B cell (primary cell): ENCODE measurements around the gene RHOU. TPM values are rescaled to one million over a fixed set of nuclear protein-coding genes. Genes with fewer than 3 reads are reported as not detected.

Source experiments
- ATAC-seq: fragments of 200-7000 bp; cut with Tn5 transposase; one replicate; pipeline ENCODE4 v1.10.0; 2021; ENCODE audit warnings: low read depth, mild to moderate bottlenecking, moderate number of reproducible peaks, moderate library complexity
- CTCF ChIA-PET: fragments of 350-600 bp; sonication (Branson Sonifier 250); formaldehyde crosslinking; loops from one replicate; lab custom pipeline; 2021; ENCODE audit warnings: antibody characterized with exemption, inconsistent platforms; lab: Charles Lee
- POLR2A ChIA-PET: fragments of 350-600 bp; sonication (Branson Sonifier 250); formaldehyde crosslinking; loops from one replicate; lab custom pipeline; 2021; ENCODE audit warnings: antibody characterized with exemption; lab: Charles Lee
- DNase-seq: peaks from one replicate; pipeline ENCODE4 v3.0.0; 2013
- H2AFZ ChIP-seq: 2 replicates; pipeline ENCODE4 v1.6.1; 2012; ENCODE audit warnings: mild to moderate bottlenecking, low read depth, low read length; ENCODE audit not compliant: insufficient read depth, poor library complexity, severe bottlenecking
- H3K27ac ChIP-seq, 2 donors: 1 replicate in 1 of 2; 2 replicates in 1 of 2; pipeline ENCODE4 v1.5.1; 2012 to 2013; ENCODE audit warnings: low read length in 2 of 2, mild to moderate bottlenecking in 2 of 2, moderate library complexity in 1 of 2
- H3K27me3 ChIP-seq, 4 experiments: fragments of 200-600 bp in 1 of 4; sonication (generic) in 1 of 4; replicated peaks in 1 of 4; 1 replicate in 2 of 4; 2 replicates in 2 of 4; pipeline versions ENCODE4 v1.6.1 to v1.7.0; 2013 to 2016; ENCODE audit warnings: low read length in 3 of 4, mild to moderate bottlenecking in 2 of 4, mixed read lengths in 1 of 4, moderate library complexity in 1 of 4; ENCODE audit not compliant: insufficient read depth in 4 of 4, control insufficient read depth in 3 of 4; ENCODE audit errors: control extremely low read depth in 1 of 4
- H3K36me3 ChIP-seq, 2 experiments: replicated peaks in 1 of 2; 1 replicate in 1 of 2; 2 replicates in 1 of 2; pipeline versions ENCODE4 v1.6.1 to v1.7.1; 2013; ENCODE audit warnings: low read length in 1 of 2; ENCODE audit not compliant: insufficient read depth in 2 of 2, control insufficient read depth in 1 of 2; ENCODE audit errors: control extremely low read depth in 1 of 2, extremely low read depth in 1 of 2
- H3K4me1 ChIP-seq, 2 donors: fragments of 200-600 bp in 1 of 2; sonication (generic) in 1 of 2; 1 replicate in 1 of 2; 2 replicates in 1 of 2; pipeline versions ENCODE4 v1.5.1 to v1.6.1; 2013 to 2017; ENCODE audit warnings: low read length in 2 of 2; ENCODE audit not compliant: control insufficient read depth in 2 of 2, insufficient read depth in 2 of 2
- H3K4me2 ChIP-seq: replicated peaks from 2 replicates; pipeline ENCODE3; 2012; ENCODE audit warnings: mild to moderate bottlenecking, low read depth, low read length; ENCODE audit not compliant: poor library complexity, severe bottlenecking
- H3K4me3 ChIP-seq, 5 experiments: fragments of 200-600 bp in 1 of 5; sonication (generic) in 1 of 5; 1 replicate in 3 of 5; 2 replicates in 2 of 5; pipeline versions ENCODE4 v1.5.1 to v1.7.0; 2011 to 2016; ENCODE audit warnings: low read length in 4 of 5, mild to moderate bottlenecking in 4 of 5, low read depth in 2 of 5, control low read depth in 1 of 5, moderate library complexity in 1 of 5; ENCODE audit not compliant: insufficient read depth in 1 of 5; ENCODE audit errors: control extremely low read depth in 1 of 5, extremely low read depth in 1 of 5
- H3K79me2 ChIP-seq: fragments of 200-600 bp; sonication (generic); one replicate; pipeline ENCODE4 v1.6.0; 2016; ENCODE audit warnings: low read length; ENCODE audit not compliant: control insufficient read depth, insufficient read depth
- H3K9ac ChIP-seq: fragments of 200-600 bp; sonication (generic); 2 replicates; pipeline ENCODE4 v1.6.1; 2017; ENCODE audit warnings: mild to moderate bottlenecking, low read length, moderate library complexity
- H3K9me3 ChIP-seq, 3 donors: one replicate each; pipeline versions ENCODE4 v1.6.1 to v1.7.1; 2013; ENCODE audit warnings: low read length in 2 of 3; ENCODE audit not compliant: control insufficient read depth in 2 of 3, insufficient read depth in 1 of 3; ENCODE audit errors: control extremely low read depth in 1 of 3
- H4K20me1 ChIP-seq: 2 replicates; pipeline ENCODE4 v1.6.0; 2012; ENCODE audit warnings: mild to moderate bottlenecking, low read length; ENCODE audit not compliant: insufficient read depth, control insufficient read depth, poor library complexity, severe bottlenecking
- H3K27ac Mint-ChIP-seq: one replicate; pipeline ENCODE4 v1.8.0; 2021; ENCODE audit warnings: mixed read lengths
- H3K27me3 Mint-ChIP-seq: one replicate; pipeline ENCODE4 v1.8.0; 2021; ENCODE audit warnings: mixed read lengths
- H3K4me1 Mint-ChIP-seq: one replicate; pipeline ENCODE4 v1.8.0; 2021; ENCODE audit warnings: mixed read lengths
- H3K4me3 Mint-ChIP-seq: one replicate; pipeline ENCODE4 v1.8.0; 2021; ENCODE audit warnings: mixed read lengths
- H3K9me3 Mint-ChIP-seq: one replicate; pipeline ENCODE4 v1.8.0; 2022; ENCODE audit warnings: mixed read lengths; ENCODE audit not compliant: insufficient read depth
- CTCF ChIP-seq: fragments of 200-600 bp; IDR thresholded peaks from one replicate; pipeline ENCODE4 v1.8.0; 2022; ENCODE audit warnings: antibody characterized with exemption, mild to moderate bottlenecking
- EZH2 ChIP-seq: IDR thresholded peaks from 2 replicates; pipeline ENCODE4 v1.6.1; 2012; ENCODE audit warnings: borderline replicate concordance, low read depth, mild to moderate bottlenecking, moderate library complexity, low read length; ENCODE audit not compliant: insufficient read depth, poor library complexity, severe bottlenecking
- WGBS: methylation state at CpG from one replicate; pipeline ENCODE4 v1.1.5; 2013; ENCODE audit warnings: missing lambda C conversion rate; ENCODE audit not compliant: insufficient coverage; 5-methylcytosine and 5-hydroxymethylcytosine counted together
- intact Hi-C: fragments of 100-400 bp; cut with micrococcal nuclease; formaldehyde crosslinking; loops from one replicate; pipeline ENCODE4 v1.10.0; 2022
- polyA plus RNA-seq: library from polyadenylated mRNA; depleted of rRNA; stranded (reverse); fragments of >200 nt; gene quantifications from 2 replicates; pipeline ENCODE4 v1.2.3, GENCODE V29; 2012
- total RNA-seq, 2 donors: library from RNA; stranded (reverse); fragments of 120-200 nt in 1 of 2; gene quantifications; 1 replicate in 1 of 2; 2 replicates in 1 of 2; pipeline versions ENCODE4 v1.2.3 to v1.2.4, GENCODE V29; 2013 to 2022

RHOU gene
- total and polyA plus RNA-seq, 2 donors (not counting 1 experiment from before 2014, with no cell fraction given), result 0.12 TPM; not detected in 1

GRCh38 chr1:228695015-228695955, 40.0 kb upstream of the RHOU start:
- Mint-ChIP-seq H3K27me3 (peaks cover 11% of the 10 kb centered on the region), H3K27ac (no peak overlapping the region)
- TF ChIP-seq CTCF (no peak), EZH2 (no peak)

More at GRCh38 chr1:228695015-228695955, 40.0 kb upstream of the RHOU start:
- intact Hi-C loops, result no loop called here
- Histone ChIP-seq H3K27ac (no peak overlapping the region), H3K4me1 (no peaks in the 10 kb centered on the region), H3K79me2 (no peaks in the 10 kb centered on the region), H3K27me3 (no peaks in the 10 kb centered on the region), H2AFZ (no peak overlapping the region), H3K4me2 (no peak overlapping the region), H3K36me3 (no peaks in the 10 kb centered on the region), H4K20me1 (no peaks in the 10 kb centered on the region), H3K9ac (no peak overlapping the region), H3K9me3 (no peaks in the 10 kb centered on the region), H3K4me3 (no peak overlapping the region)
- DNase-seq, result no peak
- no peaks in the 10 kb centered on the region for H3K9me3 Mint-ChIP-seq
- H3K4me1 Mint-ChIP-seq, result no peaks in the 10 kb centered on the region
- ChIA-PET POLR2A (no interaction called here), CTCF (no interaction called here)
- ATAC-seq, result no peak
- no peak overlapping the region for H3K4me3 Mint-ChIP-seq
- 93% methylated on average over 2 of the region's 9 CpGs for WGBS
